T follicular helper cell (primary cell): ENCODE data around the gene MRPL37.
"Not testable (repeated sequence)": the region's sequence is repeated elsewhere in the genome, so short reads cannot be mapped to it uniquely, and the experiment has no call there.

ENCODE experiments used
- DNase-seq: peaks from one replicate; pipeline ENCODE4 v3.0.0-alpha.2; 2020; ENCODE audit warnings: low read depth
- total RNA-seq, 2 experiments: gene quantifications; one replicate each; lab custom pipeline; 2026; lab: John Stamatoyannopoulos, UW

MRPL37 gene
- total RNA-seq: 35.5 to 87.9 reads per million in 2 experiments

DNA sequence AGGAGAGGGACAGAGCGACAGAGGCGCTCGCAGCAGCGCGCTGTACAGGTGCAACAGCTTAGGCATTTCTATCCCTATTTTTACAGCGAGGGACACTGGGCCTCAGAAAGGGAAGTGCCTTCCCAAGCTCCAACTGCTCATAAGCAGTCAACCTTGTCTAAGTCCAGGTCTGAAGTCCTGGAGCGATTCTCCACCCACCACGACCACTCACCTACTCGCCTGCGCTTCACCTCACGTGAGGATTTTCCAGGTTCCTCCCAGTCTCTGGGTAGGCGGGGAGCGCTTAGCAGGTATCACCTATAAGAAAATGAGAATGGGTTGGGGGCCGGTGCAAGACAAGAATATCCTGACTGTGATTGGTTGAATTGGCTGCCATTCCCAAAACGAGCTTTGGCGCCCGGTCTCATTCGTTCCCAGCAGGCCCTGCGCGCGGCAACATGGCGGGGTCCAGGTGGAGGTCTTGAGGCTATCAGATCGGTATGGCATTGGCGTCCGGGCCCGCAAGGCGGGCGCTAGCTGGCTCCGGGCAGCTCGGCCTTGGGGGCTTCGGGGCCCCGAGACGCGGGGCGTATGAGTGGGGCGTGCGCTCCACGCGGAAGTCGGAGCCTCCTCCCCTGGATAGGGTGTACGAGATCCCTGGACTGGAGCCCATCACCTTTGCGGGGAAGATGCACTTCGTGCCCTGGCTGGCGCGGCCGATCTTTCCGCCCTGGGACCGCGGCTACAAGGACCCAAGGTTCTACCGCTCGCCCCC lies at the start of gene MRPL37, which contains the start of gene CYB5RL:
Gene MRPL37 (plus strand): TSS at position 403 of the 754 bp plus-strand sequence. CDS start 77 bp downstream, at position 480.
Gene CYB5RL (minus strand): TSS at position 266 of the 754 bp plus-strand sequence. CDS start 4,414 bp downstream, outside the sequence.
- DNase-seq: peak; percentile 84

DNA sequence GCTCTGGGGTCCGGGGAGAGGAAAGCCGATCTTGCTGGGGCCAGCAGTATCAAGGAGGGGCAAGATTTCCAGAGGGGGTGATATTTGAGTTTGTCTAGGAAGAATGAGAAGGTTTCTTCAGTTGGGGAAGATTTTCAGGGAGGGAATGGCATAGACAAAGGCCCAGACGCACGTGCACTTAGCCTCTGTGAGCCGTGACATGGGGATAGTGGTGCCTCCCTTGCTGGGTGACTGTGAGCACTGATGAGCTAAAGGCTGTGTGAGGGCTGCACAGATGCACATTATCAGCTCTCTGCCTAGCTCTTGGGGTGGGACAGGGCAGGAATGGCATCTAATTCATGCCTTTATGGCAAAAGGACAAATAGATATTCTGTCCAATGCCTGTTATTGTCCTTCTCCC lies 49.0 kb upstream of the MRPL37 start:
- no peak for DNase-seq

DNA sequence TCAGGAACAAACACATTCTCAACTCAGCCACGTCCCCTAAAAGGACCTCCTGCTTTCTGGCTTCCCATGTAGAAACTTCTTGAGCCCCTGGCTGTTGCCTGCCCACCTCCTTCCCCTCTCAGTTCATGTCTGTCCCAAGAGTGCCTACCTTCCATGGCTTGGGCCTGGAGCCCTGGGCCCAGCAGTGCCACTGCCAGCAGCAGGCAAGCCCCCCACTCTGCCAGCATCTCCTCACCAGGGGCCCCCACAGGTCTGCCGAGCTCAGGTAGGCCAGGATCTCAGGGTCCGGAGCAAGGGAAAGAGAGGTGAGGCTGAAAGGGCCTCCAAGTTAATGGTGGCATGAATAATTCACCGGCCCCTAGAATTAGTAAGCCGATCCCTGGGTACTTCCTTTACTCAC lies 47.3 kb upstream of the MRPL37 start, which contains the start of gene CDCP2:
Gene CDCP2 (minus strand): TSS at position 305 of the 400 bp plus-strand sequence. CDS start 78 bp downstream, at position 227.
- no peak for DNase-seq

DNA sequence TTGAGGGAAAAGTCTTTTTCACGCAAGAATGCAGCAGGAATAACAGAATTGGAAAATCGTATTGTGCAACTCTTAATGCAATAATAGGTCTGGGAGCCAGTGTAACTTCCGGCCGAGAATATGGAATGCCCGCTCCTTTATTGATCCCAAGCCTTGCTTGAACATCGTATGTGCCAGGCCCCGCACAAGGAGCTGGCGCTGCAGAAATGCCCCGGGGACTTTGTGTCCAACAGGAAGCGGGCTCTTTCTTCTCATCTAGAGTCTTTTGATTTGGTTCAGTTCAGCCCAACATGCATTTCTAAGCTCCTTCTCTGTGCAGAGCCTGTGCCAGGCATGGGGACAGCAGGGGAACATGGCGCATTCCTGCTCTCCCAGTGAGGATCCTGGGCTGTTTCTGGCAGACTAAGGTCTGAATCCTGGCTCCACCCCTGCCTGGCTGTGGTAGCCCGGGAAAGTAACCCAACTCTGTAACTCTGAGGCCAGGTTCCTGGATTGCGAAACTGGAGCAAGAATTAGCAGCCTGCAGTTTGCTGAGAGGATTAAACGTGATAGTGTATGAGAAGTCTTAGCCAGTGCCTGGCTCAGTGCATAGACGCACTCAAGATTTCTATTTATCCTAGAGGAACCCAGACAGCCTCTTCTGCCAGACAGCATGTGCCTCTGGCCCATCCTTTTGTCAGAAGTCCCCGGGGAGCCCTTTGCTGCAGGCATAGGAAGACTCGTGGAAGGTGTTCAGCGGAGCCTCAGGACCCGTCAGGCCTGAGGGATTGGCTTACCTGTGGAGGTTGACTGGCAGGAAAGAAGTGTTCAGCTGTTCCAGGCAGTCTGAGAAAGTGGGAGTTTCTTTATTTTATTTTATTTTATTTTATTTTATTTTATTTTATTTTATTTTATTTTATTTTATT lies 46.2 kb upstream of the MRPL37 start:
- no peak for DNase-seq

DNA sequence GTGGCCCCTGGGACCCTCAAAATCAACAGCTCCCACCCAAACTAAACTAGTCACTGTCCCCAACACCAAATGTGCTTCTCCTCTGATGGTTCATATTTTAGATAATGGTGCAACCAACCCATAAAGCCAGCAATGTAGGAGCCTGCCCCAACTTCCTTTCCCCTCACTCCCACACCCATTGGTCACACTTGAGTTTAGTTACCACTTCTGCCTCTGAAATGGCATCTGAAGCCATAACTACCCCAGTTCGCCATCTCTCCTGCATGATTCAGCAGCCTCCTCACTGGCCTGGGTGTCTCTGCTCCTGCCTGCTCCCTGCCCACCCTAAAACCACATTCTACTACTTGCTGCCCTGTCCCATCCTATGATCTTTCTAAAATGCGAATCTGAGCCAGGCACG lies 43.8 kb upstream of the MRPL37 start:
- DNase-seq: no peak

DNA sequence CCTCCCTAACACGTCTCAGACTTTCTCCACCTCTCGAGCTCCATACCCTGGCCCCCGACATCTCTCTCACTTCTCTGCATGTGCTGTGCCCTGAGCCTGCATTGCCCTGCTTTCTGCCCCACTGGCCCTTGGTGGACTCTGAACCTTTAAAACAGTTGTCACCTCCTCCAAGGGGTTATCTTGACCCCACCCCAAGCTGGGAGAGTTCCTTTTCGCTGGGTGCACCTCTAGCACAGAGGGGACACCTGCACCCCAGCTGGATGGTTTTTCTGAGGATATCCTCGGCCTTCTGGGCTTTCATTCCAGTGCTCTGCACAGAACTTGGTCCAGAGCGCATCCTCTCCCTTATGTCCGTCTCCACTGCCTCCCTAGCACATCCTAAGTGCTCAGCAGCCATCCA lies 43.0 kb upstream of the MRPL37 start:
- no peak for DNase-seq

DNA sequence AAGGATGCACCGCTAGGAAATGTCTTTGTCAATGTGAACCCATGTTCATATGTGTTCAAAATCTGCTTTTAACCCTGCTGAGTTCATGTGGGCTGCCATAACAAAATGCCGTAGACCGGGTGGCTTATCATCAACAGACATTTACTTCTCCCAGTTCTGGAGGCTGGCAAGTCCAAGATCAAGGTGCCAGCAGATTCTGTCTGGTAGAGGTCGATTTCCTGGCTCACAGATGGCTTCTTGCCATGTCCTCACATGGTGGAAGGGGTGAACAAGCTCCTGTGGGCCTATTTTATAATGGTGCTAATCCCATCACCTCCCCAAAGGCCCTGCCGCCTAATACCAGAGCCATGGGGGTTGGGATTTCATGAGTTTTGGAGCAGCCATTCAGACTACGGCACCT lies 42.6 kb upstream of the MRPL37 start:
- DNase-seq: no peak

DNA sequence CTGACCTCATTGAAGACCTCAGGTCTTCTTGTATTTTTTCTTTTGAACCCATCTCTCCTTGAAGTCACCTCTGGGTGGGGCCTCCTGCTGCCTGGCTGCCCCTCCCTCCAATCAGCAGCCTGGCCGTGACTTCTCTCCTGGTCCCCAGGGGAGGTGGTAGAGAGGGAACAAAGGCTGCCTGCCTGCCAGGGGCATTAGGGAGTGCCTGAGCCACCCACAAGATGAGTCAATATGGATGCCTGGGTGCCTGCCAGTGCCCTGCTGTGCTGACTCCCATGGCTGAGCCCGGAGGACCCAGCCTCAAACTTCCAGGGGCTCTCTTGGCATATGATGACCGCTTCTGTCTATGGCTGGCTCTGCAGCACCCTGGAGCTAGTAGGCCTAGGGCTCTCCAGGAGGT lies 41.9 kb upstream of the MRPL37 start:
- DNase-seq: no peak

DNA sequence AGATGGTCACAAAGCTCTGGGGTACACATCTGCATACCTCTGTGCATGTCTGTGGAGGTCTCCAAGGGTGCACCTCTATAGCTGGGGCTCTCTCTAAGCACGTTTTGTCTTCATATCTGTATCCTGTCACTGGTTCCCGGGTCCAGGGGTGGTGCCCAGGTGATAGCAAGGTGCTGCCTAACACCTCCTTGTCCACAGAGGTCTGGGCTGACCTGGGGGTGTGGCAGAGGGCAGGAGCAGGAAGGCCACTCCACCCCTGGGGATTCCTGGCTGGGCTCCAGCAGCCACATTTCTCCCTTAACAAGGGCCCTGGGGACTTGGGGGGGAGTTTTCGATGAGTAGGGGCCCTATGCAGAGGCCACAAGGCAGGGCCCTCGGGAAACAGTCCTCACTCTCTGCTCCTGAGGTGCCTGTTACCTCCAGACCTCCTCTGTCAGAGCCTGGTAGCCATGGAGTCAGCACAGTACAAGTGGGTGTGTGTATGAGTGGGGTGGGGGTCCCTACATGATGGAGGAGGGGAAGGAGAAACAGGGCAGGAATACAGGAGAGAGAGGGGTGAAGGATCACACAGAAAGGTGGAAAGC lies 40.1 kb upstream of the MRPL37 start:
- no peak for DNase-seq

DNA sequence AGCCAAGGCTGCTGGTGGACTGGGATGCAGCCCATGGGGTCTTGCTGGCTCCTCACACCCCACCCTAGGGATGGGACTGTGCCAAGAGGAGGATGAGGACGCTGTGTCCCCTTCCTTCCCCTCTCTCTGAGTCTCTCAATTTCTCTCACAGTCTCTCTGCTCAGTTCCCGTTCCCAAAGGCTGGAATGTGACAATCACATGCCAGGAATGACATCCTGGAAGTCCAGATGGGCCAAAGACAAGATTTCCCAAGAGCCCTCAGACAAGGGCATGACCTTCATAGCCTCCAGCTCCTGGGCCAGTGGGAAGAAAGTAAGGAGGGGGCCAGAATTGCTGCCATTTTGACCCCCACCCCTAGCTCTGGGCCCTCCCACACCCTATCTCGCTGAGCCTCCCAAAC lies 39.6 kb upstream of the MRPL37 start:
- no peak for DNase-seq

DNA sequence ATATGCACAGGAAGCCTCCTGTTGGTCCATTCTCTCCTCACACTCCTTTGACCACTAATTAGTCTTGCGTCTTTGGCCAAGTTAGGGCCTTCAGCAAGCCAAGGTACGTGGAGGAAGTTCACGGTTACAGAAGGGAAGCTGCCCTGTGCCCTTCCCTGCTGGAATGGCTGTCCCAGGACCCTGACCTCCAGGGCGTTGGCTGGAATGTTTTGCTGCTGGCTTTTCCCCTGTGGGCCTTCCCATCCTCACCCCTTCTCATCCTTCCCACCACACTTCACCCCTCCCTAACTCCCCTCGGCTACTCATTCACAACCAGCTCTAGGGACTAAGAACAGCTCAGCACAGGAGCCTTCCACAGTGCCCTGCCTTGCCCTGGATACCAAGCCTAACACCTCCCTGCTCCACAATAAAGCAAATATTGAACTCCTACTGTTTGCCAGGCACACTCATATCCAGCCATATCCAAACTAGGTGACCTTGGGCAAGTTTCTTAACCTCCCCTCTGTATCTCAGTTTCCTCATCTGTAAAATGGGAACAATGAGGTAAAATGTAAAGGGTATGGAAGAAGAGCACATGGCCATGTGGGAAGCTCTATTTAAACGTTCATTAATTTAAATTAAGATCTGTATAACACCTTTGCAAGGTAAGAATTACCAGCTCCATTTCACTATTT lies 38.3 kb upstream of the MRPL37 start:
- no peak for DNase-seq

DNA sequence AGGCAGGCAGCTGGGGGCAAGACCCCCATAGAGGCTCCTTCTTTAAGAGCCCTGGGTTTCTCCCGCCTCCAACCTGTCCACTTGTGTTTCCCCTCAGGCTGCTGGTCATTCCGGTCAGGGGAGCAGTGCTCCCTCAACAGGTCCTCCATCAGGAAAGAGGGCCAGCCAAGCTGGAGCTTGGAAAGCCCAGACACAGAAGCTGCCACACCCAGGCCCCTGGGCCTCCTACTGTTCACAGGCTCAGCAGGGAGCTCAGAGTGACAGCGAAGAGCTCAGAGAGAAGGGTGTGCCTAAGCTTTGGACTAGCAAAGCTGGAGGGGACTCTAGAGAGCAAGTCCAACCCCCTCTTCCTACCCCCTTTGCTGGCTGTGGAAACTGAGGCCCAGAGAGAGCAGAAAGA lies 36.9 kb upstream of the MRPL37 start:
- DNase-seq: no peak

DNA sequence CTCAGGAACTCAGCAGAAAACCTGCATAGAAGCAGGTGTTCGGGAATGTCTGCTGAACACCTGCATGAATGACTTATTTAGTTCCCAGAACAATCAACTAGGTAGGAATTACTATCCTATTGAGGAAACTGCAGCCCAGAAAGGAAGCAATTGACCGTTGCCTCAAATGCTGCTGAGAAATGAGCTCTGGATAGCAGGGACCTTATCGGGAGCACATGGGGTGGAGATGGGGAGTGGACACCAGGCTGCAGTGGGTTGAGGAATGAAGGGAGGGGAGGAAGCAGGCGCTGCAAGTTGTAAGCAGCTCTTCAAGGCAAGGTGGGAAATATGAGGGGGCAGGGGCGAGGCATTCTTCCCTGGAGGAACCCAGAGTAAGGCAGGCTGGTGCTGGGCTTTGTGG lies 36.4 kb upstream of the MRPL37 start:
- no peak for DNase-seq

DNA sequence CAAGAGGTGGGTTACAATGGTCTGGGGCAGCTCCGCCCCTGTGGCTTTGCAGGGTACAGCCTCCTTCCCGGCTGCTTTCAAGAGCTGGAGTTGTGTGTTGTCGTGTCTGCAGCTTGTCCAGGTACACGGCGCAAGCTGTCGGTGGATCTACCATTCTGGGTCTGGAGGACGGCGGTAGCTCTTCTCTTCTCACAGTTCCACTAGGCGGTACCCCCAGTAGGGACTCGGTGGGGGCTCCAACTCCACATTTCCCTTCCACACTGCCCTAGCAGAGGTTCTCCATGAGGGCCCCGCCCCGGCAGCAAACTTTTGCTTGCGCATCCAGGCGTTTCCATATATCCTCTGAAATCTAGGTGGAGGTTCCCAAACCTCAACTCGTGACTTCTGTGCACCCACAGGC lies 34.8 kb upstream of the MRPL37 start:
- DNase-seq: no peak

DNA sequence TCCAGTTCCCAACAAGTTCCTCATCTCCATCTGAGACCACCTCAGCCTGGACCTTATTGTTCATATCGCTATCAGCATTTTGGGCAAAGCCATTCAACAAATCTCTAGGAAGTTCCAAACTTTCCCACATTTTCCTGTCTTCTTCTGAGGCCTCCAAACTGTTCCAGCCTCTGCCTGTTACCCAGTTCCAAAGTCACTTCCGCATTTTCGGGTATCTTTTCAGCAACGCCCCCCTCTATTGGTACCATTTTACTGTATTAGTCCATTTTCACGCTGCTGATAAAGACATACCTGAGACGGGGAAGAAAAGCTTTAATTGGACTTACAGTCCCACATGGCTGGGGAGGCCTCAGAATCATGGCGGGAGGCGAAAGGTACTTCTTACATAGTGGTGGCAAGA lies 33.6 kb upstream of the MRPL37 start:
- DNase-seq: not testable (repeated sequence)

DNA sequence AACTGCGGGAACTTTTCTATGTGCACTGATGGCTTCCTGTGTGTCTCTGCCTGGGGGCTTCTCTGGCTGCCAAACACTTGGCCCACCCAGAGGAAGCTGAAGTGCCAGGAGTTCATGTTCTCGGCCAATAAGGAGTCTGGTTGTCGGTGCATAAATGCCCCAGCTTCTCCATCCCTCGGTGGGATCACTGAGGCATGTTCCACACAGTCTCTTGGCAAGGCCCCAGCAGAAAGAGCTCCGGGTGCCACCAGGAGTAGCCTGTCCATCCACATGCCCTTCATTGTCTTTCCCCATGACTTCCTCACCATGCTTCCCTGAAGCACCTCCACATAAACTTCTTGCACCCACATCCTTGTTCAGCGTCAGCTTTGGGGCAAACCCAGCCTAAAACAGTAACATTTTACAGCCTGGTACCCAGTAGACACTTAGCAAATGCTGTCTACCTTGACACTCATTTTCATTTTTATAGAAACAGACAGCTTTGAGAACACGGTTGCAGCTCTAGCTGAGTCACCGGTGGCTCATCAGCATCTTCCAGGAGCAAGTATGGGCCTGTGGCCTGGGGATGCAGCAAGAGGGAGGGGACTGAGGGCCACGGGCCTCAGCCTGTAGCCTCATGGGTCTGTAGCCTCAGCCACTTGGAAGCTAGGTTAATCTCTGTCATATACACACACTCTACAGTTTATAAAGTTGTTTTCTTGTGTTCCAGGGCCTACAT lies 32.4 kb upstream of the MRPL37 start:
- no peak for DNase-seq

DNA sequence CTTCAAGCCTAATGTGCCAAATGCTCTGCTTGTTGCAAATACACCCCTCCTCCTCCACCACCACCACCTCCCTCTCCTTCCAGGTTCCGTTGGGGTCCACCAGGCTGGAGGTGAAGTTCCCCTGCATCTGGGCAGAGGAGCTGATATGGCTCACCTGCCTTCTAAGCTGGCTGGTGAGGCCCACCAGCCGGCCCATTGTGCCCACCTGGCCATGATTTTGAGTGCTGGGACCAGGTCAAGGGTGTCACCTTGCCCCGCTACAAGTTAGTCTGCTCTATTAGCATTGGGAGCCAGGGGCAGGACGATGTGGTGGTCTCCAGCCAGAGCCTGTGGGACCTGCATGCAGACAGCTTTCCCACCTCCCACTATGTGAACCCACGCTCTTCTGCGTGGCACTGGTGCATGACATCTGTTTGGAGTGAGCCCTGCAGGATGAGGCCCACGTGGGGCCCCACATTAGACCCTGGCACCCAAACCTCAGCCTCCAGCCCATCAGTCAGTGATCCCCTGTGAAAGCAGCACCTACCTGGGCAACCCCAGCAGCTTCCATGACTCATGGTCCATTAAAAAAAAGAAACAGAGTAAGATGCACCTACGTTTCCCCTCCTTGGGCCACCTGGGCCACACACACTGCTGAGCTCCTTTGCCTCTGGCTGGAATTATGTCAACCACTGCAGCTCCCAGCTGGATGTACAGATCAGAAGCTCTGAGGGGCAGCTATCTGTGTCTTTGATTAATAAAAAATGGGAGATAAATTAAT lies 31.6 kb upstream of the MRPL37 start:
- DNase-seq: no peak

DNA sequence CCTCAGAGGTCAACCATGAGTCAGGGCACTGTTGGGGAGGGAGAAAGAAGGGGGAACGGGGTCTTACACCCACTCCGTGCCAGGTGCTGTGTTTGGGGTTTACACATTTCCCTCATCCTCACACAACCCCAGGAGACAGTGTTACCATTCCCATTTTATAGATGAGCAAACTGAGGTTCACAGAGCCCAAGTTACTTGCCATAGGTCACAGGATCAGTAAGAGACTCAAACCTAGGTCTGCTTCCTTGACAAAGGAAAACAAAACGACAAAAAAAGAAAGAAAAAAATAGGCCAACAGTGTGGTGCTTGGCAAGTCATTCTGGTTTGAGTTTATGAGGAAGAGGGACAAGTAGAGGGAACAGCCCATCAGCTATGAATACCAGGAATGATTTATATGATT lies 30.9 kb upstream of the MRPL37 start:
- no peak for DNase-seq

DNA sequence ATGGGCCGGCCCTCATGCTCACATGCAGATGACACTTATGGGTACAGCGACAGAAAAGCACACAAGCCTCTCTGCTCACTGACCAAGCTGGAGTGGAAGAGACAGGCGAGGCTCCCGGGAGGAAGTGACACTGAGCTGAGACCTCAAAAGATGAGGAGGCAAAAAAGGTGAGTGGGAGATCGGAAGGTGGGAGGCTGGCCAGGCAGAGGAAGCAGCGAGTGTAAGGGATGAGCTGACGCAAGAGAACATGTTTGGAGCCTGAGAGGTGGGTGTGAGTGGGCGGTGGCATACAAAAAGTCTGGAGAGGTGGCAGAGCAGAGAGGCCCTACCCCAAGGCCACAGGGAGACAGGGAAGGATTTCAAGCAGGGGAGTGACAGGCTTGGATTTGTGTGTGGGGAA lies 29.0 kb upstream of the MRPL37 start:
- DNase-seq: no peak

DNA sequence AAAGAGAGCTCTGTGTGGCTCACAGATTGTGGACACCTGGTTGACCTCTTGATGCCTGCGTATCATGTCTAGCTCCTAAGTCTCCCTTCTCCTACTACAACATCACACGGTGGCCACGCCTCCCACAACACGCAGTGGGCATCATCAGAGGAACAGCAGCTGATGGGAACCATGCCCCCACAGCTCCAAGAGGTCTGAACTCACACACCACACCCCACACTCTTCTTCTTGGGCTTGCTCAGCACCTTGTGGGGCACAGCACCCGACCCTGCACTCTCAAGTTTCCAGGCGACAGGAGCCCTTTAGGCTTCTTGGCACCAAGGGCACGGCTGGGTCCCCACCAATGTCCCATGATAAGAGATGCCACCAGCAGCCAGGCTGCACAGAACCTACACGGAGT lies 28.4 kb upstream of the MRPL37 start:
- no peak for DNase-seq
